Measurements from ENCODE around the gene DDIT4. TPM values are rescaled to one million over a fixed set of nuclear protein-coding genes. Genes with fewer than 3 reads are reported as not detected.

Gene DDIT4
- total RNA-seq, 2 experiments from 2014 or later = 166 to 189 TPM

Other genes starting within 250 kb of the DDIT4 start
- gene SPOCK2, start 185.4 kb upstream of the DDIT4 start, total RNA-seq = 100 to 1,000 TPM; 423 to 424 TPM
- 10 to 100 TPM; 82.9 to 87.1 TPM for gene ANAPC16, start 57.9 kb upstream of the DDIT4 start, total RNA-seq
- gene ASCC1, start 57.6 kb upstream of the DDIT4 start, total RNA-seq = 10 to 100 TPM; 24.8 to 35.6 TPM
- gene DNAJB12, start 81.0 kb downstream of the DDIT4 start, total RNA-seq = 10 to 100 TPM; 31.8 to 34.5 TPM